DOHH2 (cell line): ENCODE data around the gene TMEM53.

Experiments used
- CTCF ChIP-seq: fragments of 200-600 bp; sonication (generic); IDR thresholded peaks from one replicate; pipeline ENCODE4 v1.5.1; 2014; ENCODE audit warnings: antibody characterized with exemption, mild to moderate bottlenecking, low read depth, low read length; ENCODE audit not compliant: poor library complexity, severe bottlenecking
- EZH2phosphoT487 ChIP-seq: fragments of 200-600 bp; sonication (generic); IDR thresholded peaks from 2 replicates; pipeline ENCODE4 v1.6.1; 2017; ENCODE audit warnings: borderline replicate concordance, mild to moderate bottlenecking, antibody characterized with exemption, low read length, moderate library complexity, mixed read lengths

GRCh38 chr1:44636083-44636687, 38.1 kb downstream of the TMEM53 start:
- TF ChIP-seq CTCF, result no peak
- TF ChIP-seq EZH2phosphoT487, result no peak
